Spleen (tissue), 7 donors: Measurements from ENCODE around the gene CDHR2.

Experiments used
- POLR2A ChIP-seq, 3 donors: fragments of 450-650 bp; IDR thresholded peaks; one replicate each; pipeline ENCODE4 v1.5.1; 2017; ENCODE audit warnings: antibody characterized with exemption in 3 of 3, mild to moderate bottlenecking in 1 of 3
- POLR2AphosphoS5 ChIP-seq, 3 donors: sonication (generic); formaldehyde crosslinking; IDR thresholded peaks; one replicate each; pipeline ENCODE4 v1.5.1; 2017; ENCODE audit warnings: antibody characterized with exemption in 3 of 3
- TF ChIP-seq, protein P1 (sequence below), 11 experiments: fragments of 200-600 bp in 7 of 11; fragments of 450-650 bp in 4 of 11; sonication (generic) in 4 of 11; IDR thresholded peaks in 8 of 11; conservative IDR thresholded peaks in 3 of 11; 1 replicate in 7 of 11; 2 replicates in 4 of 11; pipeline versions ENCODE4 v1.4.0 to v1.8.0; 2016 to 2021; ENCODE audit warnings: antibody characterized with exemption in 11 of 11, inconsistent platforms in 4 of 11, mild to moderate bottlenecking in 1 of 11
- donor health status: DM: no; HTN: no; CAD: no; lungs with moderate emphysema.
- donor health status: DM: no; HTN: no; CAD: no.
- donor health status: DM: no; HTN: no; CAD: no.

DNA sequence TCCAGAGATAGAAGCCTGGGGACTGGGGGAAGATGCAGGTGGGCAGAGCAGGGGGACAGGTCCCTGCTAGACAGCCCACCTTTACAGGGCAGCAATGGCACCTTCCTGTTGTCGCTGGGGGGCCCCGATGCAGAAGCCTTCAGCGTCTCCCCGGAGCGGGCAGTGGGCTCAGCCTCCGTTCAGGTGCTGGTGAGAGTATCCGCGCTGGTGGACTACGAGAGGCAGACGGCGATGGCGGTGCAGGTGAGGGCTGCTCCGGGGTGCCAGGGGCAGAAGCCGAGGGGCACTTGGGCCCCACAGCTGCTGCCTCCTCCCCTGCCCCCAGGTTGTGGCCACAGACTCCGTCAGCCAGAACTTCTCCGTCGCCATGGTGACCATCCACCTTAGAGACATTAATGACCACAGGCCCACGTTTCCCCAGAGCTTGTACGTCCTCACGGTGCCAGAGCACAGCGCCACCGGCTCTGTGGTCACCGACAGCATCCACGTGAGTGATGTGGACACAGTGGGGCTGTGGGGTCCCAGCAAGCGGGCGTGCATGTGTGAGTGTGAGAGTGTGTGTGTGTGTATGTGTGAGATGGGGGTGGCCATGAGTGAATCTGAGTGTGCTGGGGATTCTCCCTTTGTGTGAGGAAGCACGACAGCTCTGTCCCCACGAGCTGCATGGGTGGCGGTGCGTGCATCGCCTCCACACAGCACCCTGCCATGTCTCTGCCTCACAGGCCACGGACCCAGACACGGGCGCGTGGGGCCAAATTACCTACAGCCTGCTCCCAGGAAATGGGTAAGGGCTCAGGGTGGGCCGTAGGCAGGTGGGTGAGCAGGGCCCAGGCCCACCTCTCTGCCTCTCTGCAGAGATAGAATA lies 28.4 kb downstream of the CDHR2 start:
- TF ChIP-seq, protein P1, sequence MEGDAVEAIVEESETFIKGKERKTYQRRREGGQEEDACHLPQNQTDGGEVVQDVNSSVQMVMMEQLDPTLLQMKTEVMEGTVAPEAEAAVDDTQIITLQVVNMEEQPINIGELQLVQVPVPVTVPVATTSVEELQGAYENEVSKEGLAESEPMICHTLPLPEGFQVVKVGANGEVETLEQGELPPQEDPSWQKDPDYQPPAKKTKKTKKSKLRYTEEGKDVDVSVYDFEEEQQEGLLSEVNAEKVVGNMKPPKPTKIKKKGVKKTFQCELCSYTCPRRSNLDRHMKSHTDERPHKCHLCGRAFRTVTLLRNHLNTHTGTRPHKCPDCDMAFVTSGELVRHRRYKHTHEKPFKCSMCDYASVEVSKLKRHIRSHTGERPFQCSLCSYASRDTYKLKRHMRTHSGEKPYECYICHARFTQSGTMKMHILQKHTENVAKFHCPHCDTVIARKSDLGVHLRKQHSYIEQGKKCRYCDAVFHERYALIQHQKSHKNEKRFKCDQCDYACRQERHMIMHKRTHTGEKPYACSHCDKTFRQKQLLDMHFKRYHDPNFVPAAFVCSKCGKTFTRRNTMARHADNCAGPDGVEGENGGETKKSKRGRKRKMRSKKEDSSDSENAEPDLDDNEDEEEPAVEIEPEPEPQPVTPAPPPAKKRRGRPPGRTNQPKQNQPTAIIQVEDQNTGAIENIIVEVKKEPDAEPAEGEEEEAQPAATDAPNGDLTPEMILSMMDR (IDR thresholded peaks at IDR 0.05 in 8 of 11, conservative IDR thresholded peaks at IDR 0.05 in 3 of 11): no peak
- TF ChIP-seq POLR2A (IDR thresholded peaks at IDR 0.05) (no peak), POLR2AphosphoS5 (IDR thresholded peaks at IDR 0.05) (no peak)
